ENCODE measurements around the gene ARG2. TPM values are rescaled to one million over a fixed set of nuclear protein-coding genes. Genes with fewer than 3 reads are reported as not detected.

ARG2 gene
- total RNA-seq, 3 donors from 2014 or later: 2.9 to 5.2 (median 4.4) TPM

DNA sequence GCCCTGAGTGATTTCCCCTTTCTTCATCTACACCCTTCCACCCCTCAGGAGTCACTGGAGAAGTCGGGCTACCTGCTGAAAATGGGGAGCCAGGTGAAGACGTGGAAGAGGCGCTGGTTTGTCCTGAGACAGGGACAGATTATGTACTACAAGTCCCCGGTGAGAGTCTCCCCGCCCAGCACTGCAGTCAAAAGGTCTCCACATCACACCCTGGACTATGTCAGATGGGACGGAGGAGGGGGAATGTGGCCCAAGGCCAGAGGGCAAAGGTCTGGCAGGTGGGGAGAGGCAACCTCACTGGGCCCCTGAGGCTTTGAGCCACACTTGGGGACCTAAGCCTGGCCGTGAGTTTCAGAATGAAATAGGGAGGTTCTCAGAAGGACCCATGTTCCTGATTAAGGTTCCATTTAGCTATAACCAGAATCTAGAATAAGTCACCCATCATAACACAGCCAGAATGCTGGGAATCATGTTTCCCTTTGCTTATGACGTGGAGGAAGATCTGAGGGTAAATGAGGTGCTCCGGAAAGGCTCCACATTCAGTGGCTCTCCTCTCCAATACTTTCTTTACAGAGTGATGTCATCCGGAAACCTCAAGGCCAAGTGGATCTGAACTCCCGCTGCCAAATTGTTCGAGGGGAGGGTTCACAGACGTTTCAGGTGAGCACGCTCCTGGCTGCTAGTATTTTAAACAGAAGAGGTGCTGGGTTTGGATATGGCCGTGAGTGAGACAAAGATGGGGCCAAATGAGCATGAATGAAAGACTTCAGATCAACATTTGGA, 46.3 kb upstream of the ARG2 start:
- DNase-seq (ENCODE audit: low spot score in 2 of 2): no peak
- Histone ChIP-seq H3K27me3 (no peaks in the 10 kb centered on the region), H3K36me3 (no peaks in the 10 kb centered on the region), H3K27ac (no peak overlapping the region), H3K9me3 (no peaks in the 10 kb centered on the region), H3K4me1 (no peaks in the 10 kb centered on the region), H3K4me3 (no peak overlapping the region)
- TF ChIP-seq, protein P1, sequence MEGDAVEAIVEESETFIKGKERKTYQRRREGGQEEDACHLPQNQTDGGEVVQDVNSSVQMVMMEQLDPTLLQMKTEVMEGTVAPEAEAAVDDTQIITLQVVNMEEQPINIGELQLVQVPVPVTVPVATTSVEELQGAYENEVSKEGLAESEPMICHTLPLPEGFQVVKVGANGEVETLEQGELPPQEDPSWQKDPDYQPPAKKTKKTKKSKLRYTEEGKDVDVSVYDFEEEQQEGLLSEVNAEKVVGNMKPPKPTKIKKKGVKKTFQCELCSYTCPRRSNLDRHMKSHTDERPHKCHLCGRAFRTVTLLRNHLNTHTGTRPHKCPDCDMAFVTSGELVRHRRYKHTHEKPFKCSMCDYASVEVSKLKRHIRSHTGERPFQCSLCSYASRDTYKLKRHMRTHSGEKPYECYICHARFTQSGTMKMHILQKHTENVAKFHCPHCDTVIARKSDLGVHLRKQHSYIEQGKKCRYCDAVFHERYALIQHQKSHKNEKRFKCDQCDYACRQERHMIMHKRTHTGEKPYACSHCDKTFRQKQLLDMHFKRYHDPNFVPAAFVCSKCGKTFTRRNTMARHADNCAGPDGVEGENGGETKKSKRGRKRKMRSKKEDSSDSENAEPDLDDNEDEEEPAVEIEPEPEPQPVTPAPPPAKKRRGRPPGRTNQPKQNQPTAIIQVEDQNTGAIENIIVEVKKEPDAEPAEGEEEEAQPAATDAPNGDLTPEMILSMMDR (IDR thresholded peaks at IDR 0.05): no peak
- no peak for TF ChIP-seq POLR2AphosphoS5 (IDR thresholded peaks at IDR 0.05)
- no peak for TF ChIP-seq POLR2A (IDR thresholded peaks at IDR 0.05)
- intact Hi-C loops (cut with DNase I; ENCODE audit: low total_unique reads): loop anchor here (10.0 kb wide), 1 partner anchor 149 kb away; no protein-coding TSS in a partner anchor

DNA sequence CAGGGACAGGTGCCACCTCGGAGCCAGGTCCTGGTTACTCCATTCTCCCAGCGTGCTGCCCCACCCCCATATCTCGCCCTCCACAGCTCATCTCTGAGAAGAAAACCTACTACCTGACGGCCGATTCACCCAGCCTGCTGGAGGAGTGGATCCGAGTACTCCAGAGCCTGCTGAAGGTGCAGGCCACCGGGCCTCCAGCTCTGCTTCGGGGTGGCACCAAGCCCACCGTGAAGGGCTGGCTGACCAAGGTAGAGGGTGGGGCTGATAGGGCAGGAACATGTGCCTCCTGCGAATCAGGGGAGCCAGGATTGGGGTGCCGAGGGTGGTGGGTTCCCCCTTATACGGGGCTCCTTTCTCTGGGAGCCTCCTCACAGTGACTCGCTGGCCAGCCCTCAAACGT, 45.6 kb upstream of the ARG2 start:
- Histone ChIP-seq H3K36me3 (no peaks in the 10 kb centered on the region), H3K9me3 (no peaks in the 10 kb centered on the region), H3K27me3 (no peaks in the 10 kb centered on the region), H3K4me3 (no peak overlapping the region), H3K4me1 (no peaks in the 10 kb centered on the region), H3K27ac (no peak overlapping the region)
- intact Hi-C loops (cut with DNase I; ENCODE audit: low total_unique reads): loop anchor here (10.0 kb wide), 1 partner anchor 149 kb away; no protein-coding TSS in a partner anchor
- no peak for DNase-seq (ENCODE audit: low spot score in 2 of 2)
- TF ChIP-seq POLR2AphosphoS5 (IDR thresholded peaks at IDR 0.05): no peak
- TF ChIP-seq, protein P1 (IDR thresholded peaks at IDR 0.05): no peak
- TF ChIP-seq POLR2A (IDR thresholded peaks at IDR 0.05): no peak

DNA sequence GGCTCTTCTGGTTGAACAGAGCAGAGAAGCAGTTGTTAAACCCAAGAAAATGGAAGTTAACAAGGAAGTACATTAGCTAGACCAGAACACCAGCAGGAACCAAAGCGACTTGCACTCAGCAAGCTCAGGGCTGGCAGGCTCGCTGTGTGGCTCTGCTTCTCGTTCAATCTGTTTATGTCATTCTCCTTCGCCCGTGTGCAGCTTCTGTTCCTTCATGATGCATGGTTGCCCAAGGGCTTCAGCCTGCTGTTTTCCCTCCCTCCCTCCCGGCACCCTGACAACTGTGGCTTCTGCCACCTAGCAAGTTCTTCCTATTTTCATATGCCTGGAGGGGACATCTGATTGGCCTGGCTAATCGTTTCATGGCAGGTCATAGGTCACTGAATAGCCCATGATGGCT, 44.9 kb upstream of the ARG2 start:
- no peaks in the 10 kb centered on the region for H3K27me3 ChIP-seq
- DNase-seq (ENCODE audit: low spot score in 2 of 2): no peak
- H3K27ac ChIP-seq: no peak overlapping the region
- H3K36me3 ChIP-seq: no peaks in the 10 kb centered on the region
- intact Hi-C loops (cut with DNase I; ENCODE audit: low total_unique reads): loop anchor here (10.0 kb wide), 1 partner anchor 150 kb away; no protein-coding TSS in a partner anchor
- no peaks in the 10 kb centered on the region for H3K4me1 ChIP-seq
- no peaks in the 10 kb centered on the region for H3K9me3 ChIP-seq
- TF ChIP-seq, protein P1 (IDR thresholded peaks at IDR 0.05): no peak
- TF ChIP-seq POLR2AphosphoS5 (IDR thresholded peaks at IDR 0.05): no peak
- no peak for TF ChIP-seq POLR2A (IDR thresholded peaks at IDR 0.05)
- no peak overlapping the region for H3K4me3 ChIP-seq

DNA sequence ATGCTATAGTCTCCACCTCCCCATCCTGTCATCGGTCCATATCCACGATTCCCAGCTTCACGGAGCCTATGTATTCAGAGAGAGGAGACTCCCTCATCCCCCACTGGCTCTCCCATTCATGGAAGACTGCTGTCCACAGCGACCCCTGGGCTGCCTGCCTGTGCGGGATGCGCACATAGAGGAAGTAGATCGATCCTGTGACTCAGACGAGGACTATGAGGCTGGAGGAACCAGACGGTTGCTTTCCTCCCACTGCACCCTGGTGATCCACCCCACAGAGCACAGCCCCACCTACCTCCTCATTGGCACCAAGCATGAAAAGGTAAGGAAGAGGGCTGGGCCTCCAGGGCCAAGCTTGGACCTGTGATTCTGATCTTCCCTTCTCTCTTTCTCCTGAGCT, 44.0 kb upstream of the ARG2 start:
- H3K27ac ChIP-seq: no peak overlapping the region
- no peaks in the 10 kb centered on the region for H3K27me3 ChIP-seq
- H3K36me3 ChIP-seq: no peaks in the 10 kb centered on the region
- TF ChIP-seq POLR2A (IDR thresholded peaks at IDR 0.05): no peak
- no peak for TF ChIP-seq POLR2AphosphoS5 (IDR thresholded peaks at IDR 0.05)
- TF ChIP-seq, protein P1 (IDR thresholded peaks at IDR 0.05): no peak
- H3K9me3 ChIP-seq: no peaks in the 10 kb centered on the region
- no peak overlapping the region for H3K4me3 ChIP-seq
- intact Hi-C loops (cut with DNase I; ENCODE audit: low total_unique reads): loop anchor here (10.0 kb wide), 1 partner anchor 151 kb away; no protein-coding TSS in a partner anchor
- DNase-seq (ENCODE audit: low spot score in 2 of 2): no peak
- H3K4me1 ChIP-seq: no peaks in the 10 kb centered on the region

DNA sequence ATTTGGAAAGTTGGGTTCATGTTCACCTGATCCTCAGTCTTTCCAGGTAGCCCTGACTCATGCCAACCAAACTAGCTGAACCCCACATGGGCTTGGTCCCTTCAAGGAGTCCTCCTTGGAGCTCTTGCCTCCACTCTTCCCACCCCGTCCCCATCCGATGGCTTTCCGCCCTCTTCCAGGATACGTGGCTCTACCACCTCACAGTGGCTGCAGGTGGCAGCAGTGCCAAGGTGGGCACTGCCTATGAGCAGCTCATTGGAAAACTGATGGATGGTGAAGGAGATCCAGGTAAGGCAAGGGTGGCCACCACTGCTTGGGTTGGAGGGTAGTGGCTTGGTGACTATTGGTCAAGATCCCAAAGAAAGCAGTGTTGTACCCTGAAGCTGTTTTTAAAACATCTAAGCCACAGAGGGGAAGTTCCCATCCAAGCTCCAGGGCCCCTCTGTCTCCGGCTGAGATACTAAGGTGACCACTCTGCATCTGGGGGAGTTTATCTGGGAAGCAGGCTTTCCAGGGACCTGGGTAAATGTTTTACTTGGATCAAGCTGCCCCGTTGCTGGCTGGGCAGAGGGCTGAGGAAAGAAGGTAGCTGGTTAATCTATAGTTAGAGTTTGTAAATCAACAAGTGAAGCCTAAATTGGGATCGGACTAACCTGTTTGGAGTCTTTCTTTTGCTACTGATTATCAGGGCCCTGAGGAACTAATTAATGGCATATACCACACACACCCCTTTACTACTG, 43.3 kb upstream of the ARG2 start:
- TF ChIP-seq POLR2A (IDR thresholded peaks at IDR 0.05) (no peak), POLR2AphosphoS5 (IDR thresholded peaks at IDR 0.05) (no peak)
- TF ChIP-seq, protein P1 (IDR thresholded peaks at IDR 0.05): no peak
- no peak overlapping the region for H3K4me3 ChIP-seq
- no peaks in the 10 kb centered on the region for H3K4me1 ChIP-seq
- no peaks in the 10 kb centered on the region for H3K36me3 ChIP-seq
- no peaks in the 10 kb centered on the region for H3K27me3 ChIP-seq
- DNase-seq (ENCODE audit: low spot score in 2 of 2): no peak
- no peak overlapping the region for H3K27ac ChIP-seq
- no peaks in the 10 kb centered on the region for H3K9me3 ChIP-seq
- intact Hi-C loops (cut with DNase I; ENCODE audit: low total_unique reads): loop anchor here (10.0 kb wide), 1 partner anchor 152 kb away; no protein-coding TSS in a partner anchor
